Right lung (tissue), 5 donors: ENCODE results near the gene ZHX3. TPM values are rescaled to one million over a fixed set of nuclear protein-coding genes. Genes with fewer than 3 reads are reported as not detected.
"Not testable (repeated sequence)": the region's sequence is repeated elsewhere in the genome, so short reads cannot be mapped to it uniquely, and the experiment has no call there.

Experiments used
- DNase-seq, 2 donors: peaks; one replicate each; pipeline ENCODE4 v3.0.0-alpha.2; 2013
- polyA plus RNA-seq, 5 donors: library from polyadenylated mRNA; unstranded; fragments of 120-200 nt; gene quantifications; one replicate each; pipeline versions ENCODE4 v1.2.1 to v1.2.3, GENCODE V29; 2013; ENCODE audit warnings: inconsistent platforms in 1 of 5, low replicate concordance in 1 of 5; ENCODE audit not compliant: insufficient read length in 5 of 5, insufficient read depth in 1 of 5

ZHX3 gene
- polyA plus RNA-seq, 5 donors = 8.5 to 11.0 (median 10.4) TPM

GRCh38 chr20:41136680-41137613 lies 180.6 kb downstream of the ZHX3 start, which contains the start of gene PLCG1:
TSS of gene PLCG1 (plus strand) at chr20:41137543. CDS start at chr20:41137642, 99 bp downstream.
- peak; percentile 90 to 92 for DNase-seq

GRCh38 chr20:41135888-41136679 lies 181.4 kb downstream of the ZHX3 start:
- DNase-seq = no peak

- no peak for DNase-seq
These were observed 182.2 kb downstream of the ZHX3 start for GRCh38 chr20:41135187-41135887.

GRCh38 chr20:41134362-41135186 lies 183.0 kb downstream of the ZHX3 start:
- no peak for DNase-seq

GRCh38 chr20:41133709-41134361 lies 183.7 kb downstream of the ZHX3 start:
- DNase-seq = no peak

GRCh38 chr20:41132388-41132775 lies 185.1 kb downstream of the ZHX3 start:
- DNase-seq = not testable (repeated sequence)

GRCh38 chr20:41131594-41132387 lies 185.7 kb downstream of the ZHX3 start:
- no peak for DNase-seq

Other genes starting within 250 kb of the ZHX3 start
- gene PLCG1, start 180.2 kb downstream of the ZHX3 start, polyA plus RNA-seq = 100 to 1,000 TPM; 156 to 226 (median 197) TPM
- 10 to 100 TPM in 4 of 5 donors, 1 to 10 TPM in 1; 9.1 to 16.8 (median 13.6) TPM for gene LPIN3, start 23.1 kb upstream of the ZHX3 start, polyA plus RNA-seq
- gene EMILIN3, start 49.1 kb upstream of the ZHX3 start, polyA plus RNA-seq = 1 to 10 TPM; 1.7 to 4.1 (median 2.0) TPM